DOHH2 (cell line): ENCODE data around the gene GNG4.

Source experiments
- EZH2phosphoT487 ChIP-seq: fragments of 200-600 bp; sonication (generic); IDR thresholded peaks from 2 replicates; pipeline ENCODE4 v1.6.1; 2017; ENCODE audit warnings: borderline replicate concordance, mild to moderate bottlenecking, antibody characterized with exemption, low read length, moderate library complexity, mixed read lengths
- TF ChIP-seq, protein P1 (sequence below): fragments of 200-600 bp; sonication (generic); IDR thresholded peaks from one replicate; pipeline ENCODE4 v1.5.1; 2014; ENCODE audit warnings: antibody characterized with exemption, mild to moderate bottlenecking, low read depth, low read length; ENCODE audit not compliant: poor library complexity, severe bottlenecking

DNA sequence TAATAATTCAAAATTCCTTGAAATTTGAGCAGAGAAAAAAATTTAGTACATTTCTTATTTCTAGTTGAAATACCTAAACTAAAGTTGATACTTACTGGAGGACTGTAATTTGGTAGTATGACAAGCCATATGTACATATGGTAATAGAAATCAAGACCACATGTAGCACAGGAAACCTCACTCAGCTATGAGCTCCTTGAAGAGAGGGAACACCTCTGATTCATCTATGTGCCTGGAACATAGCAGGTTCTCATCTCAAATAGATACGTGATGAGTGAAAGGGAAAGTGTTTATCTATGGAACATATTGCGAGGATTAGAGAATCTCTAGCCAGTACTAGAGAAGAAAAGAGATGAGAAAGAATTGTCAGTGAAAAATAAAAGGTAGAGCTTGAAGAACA lies 47.9 kb upstream of the GNG4 start:
- TF ChIP-seq, protein P1, sequence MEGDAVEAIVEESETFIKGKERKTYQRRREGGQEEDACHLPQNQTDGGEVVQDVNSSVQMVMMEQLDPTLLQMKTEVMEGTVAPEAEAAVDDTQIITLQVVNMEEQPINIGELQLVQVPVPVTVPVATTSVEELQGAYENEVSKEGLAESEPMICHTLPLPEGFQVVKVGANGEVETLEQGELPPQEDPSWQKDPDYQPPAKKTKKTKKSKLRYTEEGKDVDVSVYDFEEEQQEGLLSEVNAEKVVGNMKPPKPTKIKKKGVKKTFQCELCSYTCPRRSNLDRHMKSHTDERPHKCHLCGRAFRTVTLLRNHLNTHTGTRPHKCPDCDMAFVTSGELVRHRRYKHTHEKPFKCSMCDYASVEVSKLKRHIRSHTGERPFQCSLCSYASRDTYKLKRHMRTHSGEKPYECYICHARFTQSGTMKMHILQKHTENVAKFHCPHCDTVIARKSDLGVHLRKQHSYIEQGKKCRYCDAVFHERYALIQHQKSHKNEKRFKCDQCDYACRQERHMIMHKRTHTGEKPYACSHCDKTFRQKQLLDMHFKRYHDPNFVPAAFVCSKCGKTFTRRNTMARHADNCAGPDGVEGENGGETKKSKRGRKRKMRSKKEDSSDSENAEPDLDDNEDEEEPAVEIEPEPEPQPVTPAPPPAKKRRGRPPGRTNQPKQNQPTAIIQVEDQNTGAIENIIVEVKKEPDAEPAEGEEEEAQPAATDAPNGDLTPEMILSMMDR = no peak
- no peak for TF ChIP-seq EZH2phosphoT487
